ENCODE results near the gene DAB2IP. TPM values are rescaled to one million over a fixed set of nuclear protein-coding genes. Genes with fewer than 3 reads are reported as not detected.

DAB2IP gene
- total RNA-seq, 1 donor from 2014 or later, result 67.8 TPM

- no peaks in the 10 kb centered on the region for H3K9me3 Mint-ChIP-seq (ENCODE audit: low read depth)
- H3K4me1 Mint-ChIP-seq (ENCODE audit: low read depth), result peaks cover 16% of the 10 kb centered on the region
- H3K36me3 Mint-ChIP-seq (ENCODE audit: insufficient read depth), result no peaks in the 10 kb centered on the region
- H3K27me3 Mint-ChIP-seq, result no peaks in the 10 kb centered on the region
- TF ChIP-seq CTCF (IDR thresholded peaks at IDR 0.05; ENCODE audit: unreplicated experiment), result no peak
- DNase-seq (ENCODE audit: low spot score, unreplicated experiment), result no peak
- no peak overlapping the region for H3K4me3 Mint-ChIP-seq (ENCODE audit: low read depth)
- peak overlapping the region; percentile 19 for H3K27ac Mint-ChIP-seq
These were observed 62.8 kb downstream of the DAB2IP start for GRCh38 chr9:121714075-121714705.

GRCh38 chr9:121714873-121715272, 63.4 kb downstream of the DAB2IP start:
- H3K4me3 Mint-ChIP-seq (ENCODE audit: low read depth), result no peak overlapping the region
- H3K9me3 Mint-ChIP-seq (ENCODE audit: low read depth), result no peaks in the 10 kb centered on the region
- no peaks in the 10 kb centered on the region for H3K27me3 Mint-ChIP-seq
- H3K27ac Mint-ChIP-seq, result no peak overlapping the region
- DNase-seq (ENCODE audit: low spot score, unreplicated experiment), result no peak
- TF ChIP-seq CTCF (IDR thresholded peaks at IDR 0.05; ENCODE audit: unreplicated experiment), result no peak
- H3K36me3 Mint-ChIP-seq (ENCODE audit: insufficient read depth), result no peaks in the 10 kb centered on the region
- H3K4me1 Mint-ChIP-seq (ENCODE audit: low read depth), result peaks cover 16% of the 10 kb centered on the region

GRCh38 chr9:121717141-121717991, 65.9 kb downstream of the DAB2IP start:
- Mint-ChIP-seq H3K27ac (peak overlapping the region; percentile 41), H3K4me3 (ENCODE audit: low read depth) (no peak overlapping the region), H3K27me3 (no peaks in the 10 kb centered on the region), H3K9me3 (ENCODE audit: low read depth) (no peaks in the 10 kb centered on the region), H3K36me3 (ENCODE audit: insufficient read depth) (no peaks in the 10 kb centered on the region), H3K4me1 (ENCODE audit: low read depth) (peaks cover 27% of the 10 kb centered on the region)
- DNase-seq (ENCODE audit: low spot score, unreplicated experiment), result no peak
- TF ChIP-seq CTCF (IDR thresholded peaks at IDR 0.05; ENCODE audit: unreplicated experiment), result no peak

- peak overlapping the region; percentile 41 for H3K27ac Mint-ChIP-seq
- no peaks in the 10 kb centered on the region for H3K36me3 Mint-ChIP-seq (ENCODE audit: insufficient read depth)
- no peak overlapping the region for H3K4me3 Mint-ChIP-seq (ENCODE audit: low read depth)
- no peak for TF ChIP-seq CTCF (IDR thresholded peaks at IDR 0.05; ENCODE audit: unreplicated experiment)
- no peaks in the 10 kb centered on the region for H3K27me3 Mint-ChIP-seq
- no peak for DNase-seq (ENCODE audit: low spot score, unreplicated experiment)
- no peaks in the 10 kb centered on the region for H3K9me3 Mint-ChIP-seq (ENCODE audit: low read depth)
- peaks cover 27% of the 10 kb centered on the region for H3K4me1 Mint-ChIP-seq (ENCODE audit: low read depth)
These were observed 66.7 kb downstream of the DAB2IP start for GRCh38 chr9:121718084-121718483.

GRCh38 chr9:121718501-121718900, 67.1 kb downstream of the DAB2IP start:
- H3K27ac Mint-ChIP-seq, result no peak overlapping the region
- no peak for DNase-seq (ENCODE audit: low spot score, unreplicated experiment)

More at GRCh38 chr9:121718501-121718900, 67.1 kb downstream of the DAB2IP start:
- Mint-ChIP-seq H3K4me3 (ENCODE audit: low read depth) (no peak overlapping the region), H3K9me3 (ENCODE audit: low read depth) (no peaks in the 10 kb centered on the region), H3K4me1 (ENCODE audit: low read depth) (peaks cover 30% of the 10 kb centered on the region), H3K36me3 (ENCODE audit: insufficient read depth) (no peaks in the 10 kb centered on the region), H3K27me3 (no peaks in the 10 kb centered on the region)
- TF ChIP-seq CTCF (IDR thresholded peaks at IDR 0.05; ENCODE audit: unreplicated experiment), result no peak
